HG03280 (cell line): ENCODE data around the gene LHFPL6.

Experiments used
- ATAC-seq: cut with Tn5 transposase; IDR thresholded peaks from one replicate; pipeline ENCODE4 v1.9.1; 2021; ENCODE audit warnings: mild to moderate bottlenecking, moderate library complexity; ENCODE audit not compliant: unreplicated experiment

LHFPL6 gene

DNA sequence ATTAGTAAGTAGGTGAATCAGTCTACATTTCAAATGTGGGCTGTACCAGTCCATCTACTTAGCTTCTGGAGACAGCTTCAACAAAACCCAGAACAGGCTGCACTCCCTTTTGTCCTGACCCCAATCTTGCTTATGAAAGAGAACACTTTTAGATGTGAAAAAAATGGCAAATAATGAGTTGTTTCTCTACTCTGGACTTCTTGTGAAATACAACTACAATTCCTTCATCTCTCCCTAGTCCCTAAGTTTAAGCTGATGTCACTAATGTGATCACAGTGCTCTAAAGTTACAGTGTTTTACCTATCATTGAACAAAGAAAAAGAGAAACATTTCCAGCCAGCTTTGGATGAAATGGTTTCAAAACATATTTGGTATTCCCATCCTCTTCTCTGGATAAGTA lies 183.9 kb downstream of the LHFPL6 start:
- ATAC-seq, result no peak

DNA sequence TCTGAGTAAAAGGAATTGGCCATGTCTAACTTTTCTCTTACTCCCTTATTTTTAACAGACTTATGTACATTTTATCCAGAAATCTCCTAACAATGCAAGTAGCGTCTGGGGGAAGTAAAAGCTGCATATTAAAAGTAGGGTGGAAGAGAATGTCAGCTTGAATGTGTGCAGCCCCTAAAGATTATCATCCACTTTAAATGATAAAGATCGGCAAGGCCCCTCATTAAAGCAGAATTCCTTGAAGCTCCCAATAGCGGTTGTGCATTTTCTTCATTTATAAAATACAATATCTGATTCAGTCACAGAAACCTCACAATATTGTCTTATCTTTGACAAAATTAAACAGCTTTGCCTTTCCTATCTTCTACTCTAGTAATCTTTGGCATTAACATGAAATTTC lies 184.6 kb downstream of the LHFPL6 start:
- ATAC-seq, result no peak

DNA sequence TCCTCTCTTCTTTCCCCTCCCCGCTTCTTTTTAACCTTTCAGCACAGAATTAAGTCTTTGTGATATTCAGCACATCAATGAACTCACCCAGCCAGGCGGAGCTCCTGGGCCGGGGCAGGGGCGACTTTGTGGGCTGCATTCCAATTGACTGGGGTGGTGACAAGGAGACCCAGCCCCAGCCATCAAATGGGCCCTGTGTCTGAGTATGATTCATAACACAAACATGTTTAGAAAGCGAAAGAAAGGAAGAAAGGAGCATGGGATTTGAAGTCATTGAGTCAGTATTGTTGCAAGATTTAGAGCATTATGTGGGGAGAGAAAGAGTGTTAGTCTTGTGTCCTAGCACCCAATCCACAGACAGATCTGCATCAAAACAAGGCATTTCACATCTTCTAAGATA lies 185.3 kb downstream of the LHFPL6 start:
- ATAC-seq, result no peak

DNA sequence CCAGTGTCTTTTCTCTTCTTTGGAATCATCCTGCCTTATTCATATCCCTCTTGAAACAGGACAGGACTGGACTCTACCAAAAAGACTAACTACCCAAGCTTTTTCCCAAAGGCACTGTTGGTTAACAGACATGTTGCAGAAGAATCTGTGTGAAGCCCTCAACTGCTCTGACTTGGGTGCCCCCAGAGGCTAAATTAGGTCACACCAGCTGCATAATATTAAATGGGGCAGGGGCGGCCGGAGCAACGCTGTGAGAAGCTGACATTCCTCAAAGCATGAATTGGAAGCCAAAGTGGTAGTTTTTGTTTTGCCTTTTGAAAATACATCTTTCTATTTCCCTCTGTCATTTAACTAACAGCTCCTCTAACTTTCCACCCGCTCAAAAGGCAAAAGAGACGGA lies 185.9 kb downstream of the LHFPL6 start:
- ATAC-seq, result no peak

DNA sequence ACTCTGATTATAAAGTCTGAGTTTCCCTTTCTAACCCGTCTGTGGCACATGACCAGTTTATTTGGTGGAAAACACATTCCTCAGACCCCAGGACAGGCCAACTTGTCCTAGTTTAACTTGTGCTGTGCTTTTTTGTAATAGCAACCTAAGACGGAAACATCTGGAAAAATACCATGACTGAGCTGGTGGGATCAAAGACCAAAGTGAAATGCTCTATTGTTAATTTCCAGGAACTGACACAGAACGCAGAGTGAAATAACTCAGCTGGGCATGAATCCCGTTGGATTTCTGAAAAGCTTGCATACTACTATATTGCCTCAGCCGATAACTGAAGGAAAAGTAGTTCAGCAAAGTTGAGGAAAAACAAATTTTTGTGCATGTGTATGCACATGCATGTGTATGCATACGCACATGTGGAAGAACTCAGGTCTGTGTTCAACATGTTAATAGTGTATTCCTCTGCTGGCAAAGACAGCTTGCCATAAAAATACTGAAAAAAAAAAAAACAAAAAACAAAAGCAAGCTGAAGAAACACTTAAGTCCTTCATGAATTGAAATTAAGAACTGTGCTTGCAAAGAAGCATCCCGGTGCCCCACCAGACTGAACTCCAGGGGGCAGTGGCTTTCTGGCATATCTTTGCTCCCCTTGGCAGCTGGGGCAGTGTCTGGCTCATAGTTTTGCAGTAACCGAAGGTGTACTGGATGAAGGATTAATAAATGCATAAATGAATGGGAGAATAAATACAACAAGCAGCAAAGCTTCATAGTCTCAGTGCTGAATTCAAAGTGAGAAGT lies 187.8 kb downstream of the LHFPL6 start:
- ATAC-seq, result no peak

DNA sequence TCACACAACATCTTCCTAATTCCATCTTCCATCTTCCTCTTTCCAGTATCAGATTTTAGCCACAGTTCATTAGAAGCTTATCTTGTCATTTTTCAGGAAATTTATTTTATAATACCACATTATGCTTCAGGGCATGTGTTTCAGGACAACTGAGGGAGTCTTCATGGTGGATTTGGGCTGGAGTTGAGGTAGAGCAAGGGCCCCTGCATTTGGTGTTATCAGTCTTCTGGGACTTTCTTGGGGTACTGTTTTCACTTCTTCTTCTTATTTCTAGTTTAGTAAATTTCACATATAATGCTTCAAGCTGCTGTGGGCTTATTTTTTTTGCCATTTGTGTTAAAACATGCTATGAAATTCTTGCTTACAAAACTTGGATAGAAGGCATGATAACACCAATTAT lies 188.7 kb downstream of the LHFPL6 start:
- no peak for ATAC-seq

DNA sequence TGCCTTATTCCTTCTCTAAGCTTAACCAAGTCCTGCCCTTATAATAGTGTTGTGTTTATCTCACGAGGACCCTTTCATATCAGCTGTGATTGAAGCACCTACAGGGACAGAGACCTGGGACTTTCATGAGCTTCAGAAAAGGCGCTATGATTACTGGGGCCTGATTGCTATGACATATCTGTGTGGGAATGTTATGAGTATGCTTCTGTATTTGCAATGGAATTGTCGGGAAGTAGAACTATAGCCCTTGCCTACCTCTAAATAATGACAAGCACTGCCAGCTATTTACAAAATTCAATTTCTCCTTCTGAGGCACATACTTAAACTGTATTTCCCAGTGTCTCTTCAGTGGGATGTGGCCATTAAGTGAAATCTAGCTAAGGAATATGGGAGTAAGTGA lies 191.5 kb downstream of the LHFPL6 start:
- ATAC-seq, result no peak

DNA sequence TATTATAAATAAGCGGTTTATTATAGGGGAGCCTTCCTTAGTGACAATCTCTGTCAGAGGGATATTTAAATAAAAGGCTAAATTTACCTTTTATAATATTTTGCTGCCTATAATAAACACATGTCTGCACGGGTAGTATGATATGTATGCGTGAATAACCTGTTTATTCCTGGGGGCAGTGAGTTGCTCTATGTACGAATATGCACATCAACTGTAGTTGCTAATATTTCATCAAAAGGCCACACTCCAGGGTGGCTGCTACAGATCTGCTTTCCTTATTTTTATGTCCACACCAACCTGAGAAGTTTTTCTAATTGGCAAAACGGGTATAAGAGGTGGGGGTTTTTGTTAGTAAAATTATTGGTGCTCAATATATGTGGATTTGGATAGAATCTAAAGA lies 192.0 kb downstream of the LHFPL6 start:
- no peak for ATAC-seq

DNA sequence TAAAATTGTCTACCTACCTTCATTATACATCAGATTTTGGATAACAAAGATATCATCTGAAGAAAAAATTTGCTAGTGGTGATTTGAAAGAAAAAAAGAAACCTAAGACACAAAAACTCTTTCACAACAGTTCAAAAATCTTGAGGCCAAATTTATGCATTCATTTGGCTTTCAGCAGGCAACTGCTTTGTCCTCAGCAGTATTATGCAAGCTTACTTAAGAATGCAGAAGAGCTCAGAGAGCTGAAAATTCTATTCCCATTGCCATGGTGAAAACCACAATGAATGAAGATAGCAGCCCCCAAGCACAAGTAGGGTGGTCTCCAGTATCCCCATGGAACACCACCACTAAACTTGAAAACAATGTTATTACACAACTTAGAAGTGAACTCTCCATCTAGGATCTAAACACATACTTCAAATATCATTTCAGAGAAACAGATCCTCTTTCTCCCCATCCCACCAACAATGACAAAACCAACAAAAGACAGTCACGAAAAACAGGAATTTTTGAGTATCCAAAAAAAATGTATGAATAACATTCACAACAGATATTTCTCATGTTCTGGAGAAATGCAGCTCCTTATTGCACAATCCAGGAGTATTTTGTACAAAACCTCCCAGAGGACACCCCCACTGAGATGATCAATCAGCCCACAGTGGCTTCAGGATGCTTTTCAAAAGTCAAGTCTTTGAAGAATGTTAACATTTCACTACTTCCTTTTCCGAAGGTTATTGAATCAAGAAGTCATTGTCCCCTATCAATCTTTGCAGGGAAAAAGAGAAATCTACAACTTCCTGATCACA lies 192.7 kb downstream of the LHFPL6 start:
- ATAC-seq, result no peak

DNA sequence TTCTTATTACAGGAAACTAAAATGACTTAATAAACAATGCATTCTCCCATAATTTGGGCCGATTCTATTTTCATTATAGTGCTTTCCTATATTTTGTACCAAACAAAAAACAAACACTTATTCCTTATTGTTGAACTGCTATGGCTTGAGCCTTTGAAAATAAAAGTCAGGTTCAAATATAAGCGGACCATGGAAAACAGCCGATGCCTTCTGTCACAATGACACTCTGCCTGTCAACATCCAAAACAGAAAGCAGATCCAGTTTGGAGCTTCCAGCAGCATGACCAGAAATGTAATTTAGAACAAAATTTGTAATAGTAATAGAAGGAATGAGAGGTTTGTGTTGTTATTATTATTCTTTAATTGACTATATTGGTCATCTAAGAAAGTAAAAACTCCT lies 194.5 kb downstream of the LHFPL6 start:
- ATAC-seq, result no peak

DNA sequence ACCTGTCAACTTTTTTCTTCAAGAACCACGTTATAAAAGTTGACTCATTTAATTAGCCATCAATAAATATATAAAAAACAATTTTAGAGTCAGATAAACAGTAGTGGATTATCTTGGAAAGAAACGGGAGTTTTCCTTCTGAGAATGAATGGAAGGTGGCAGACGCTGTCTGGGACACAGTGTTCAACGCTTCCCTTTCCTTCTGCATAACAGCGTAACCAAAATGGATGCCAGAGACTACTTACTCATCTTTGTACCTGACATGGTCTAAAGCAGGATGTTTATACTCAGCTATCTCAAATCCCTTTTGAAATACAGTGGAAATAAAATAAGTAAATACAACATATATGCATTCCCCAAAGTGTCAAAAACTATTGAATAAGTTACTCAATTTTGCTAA lies 195.2 kb downstream of the LHFPL6 start:
- no peak for ATAC-seq

DNA sequence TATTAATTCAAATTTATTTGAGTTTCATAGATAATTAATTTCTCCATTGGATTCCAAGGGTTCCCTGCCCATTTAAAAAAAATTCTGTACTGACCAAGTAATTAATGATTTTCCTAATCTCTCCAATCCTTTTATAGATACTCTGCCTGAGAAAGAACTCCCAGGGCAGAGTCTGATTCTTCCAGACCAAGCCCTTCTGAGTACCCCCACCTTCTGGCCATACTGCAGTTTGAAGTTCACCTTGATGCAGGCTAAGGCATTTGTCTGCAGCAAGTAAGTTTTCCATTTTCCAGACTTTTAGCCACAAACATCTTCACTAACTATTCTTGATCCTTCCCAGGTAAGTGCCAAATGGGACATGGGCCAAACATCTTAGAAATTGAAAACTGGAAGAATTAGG lies 195.9 kb downstream of the LHFPL6 start:
- no peak for ATAC-seq

DNA sequence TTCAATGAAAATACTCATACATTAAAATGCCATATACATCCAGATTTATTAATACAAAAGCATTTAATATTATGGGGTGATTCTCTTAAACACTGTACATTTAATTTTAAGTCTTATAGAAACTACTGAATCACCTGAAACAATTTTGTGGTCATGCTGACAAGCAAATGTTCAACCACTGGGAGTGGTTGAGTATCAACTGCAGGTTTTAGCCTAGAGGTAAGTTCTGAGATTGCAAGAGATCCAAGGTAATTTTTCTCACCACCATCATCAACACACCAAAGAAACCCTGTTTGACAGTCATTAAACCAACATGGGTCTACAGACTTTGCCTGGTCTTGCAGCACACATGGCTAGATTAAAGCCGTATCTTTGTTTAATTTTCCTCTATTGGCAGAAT lies 196.3 kb downstream of the LHFPL6 start:
- ATAC-seq, result peak; percentile 52

DNA sequence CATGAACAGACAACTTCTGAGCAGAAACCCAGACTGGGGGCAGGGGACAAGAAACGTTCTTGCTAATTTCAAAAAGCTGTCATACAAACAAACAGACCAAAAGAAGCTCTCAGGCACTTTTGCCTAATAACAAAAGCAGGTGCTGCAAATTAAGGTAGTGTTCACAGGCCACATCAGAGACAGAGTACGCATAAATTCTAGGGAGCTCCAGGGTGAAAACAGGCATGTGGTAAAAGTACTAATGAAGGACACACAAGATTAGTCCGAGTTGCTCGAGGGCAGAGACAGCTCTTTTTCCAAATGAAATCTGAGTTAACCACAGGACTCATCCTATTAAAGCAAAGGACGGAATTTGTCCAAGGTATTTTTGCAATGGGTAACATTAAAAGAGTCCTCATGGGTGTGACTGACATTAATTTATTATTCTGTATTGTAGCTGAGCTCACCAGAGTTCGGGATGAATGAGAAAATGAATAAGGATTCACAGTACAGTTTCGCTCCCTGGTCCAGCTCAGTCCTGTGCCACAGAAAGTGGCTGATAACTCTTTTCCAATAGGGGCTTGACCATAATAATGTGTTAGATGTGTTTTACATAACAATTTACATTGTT lies 197.3 kb downstream of the LHFPL6 start:
- ATAC-seq, result no peak

DNA sequence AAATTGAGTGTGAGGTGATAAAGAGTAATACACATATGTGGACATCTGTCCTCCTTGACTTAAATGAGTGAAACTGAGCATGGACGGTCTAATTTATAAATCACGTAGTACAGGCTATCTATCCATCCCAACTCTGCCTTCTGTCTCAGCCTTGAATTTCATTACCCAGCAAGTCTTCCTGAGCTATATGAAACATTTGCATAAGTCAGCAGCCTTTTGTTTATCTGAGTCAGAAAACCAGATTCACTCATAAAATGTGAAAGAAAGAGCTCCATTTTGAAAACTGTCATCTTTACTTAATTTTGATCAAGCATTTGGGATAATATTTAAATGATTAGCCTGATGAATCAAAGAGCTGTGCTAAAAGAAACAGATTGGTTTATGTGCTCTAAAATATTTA lies 197.9 kb downstream of the LHFPL6 start:
- ATAC-seq, result no peak

DNA sequence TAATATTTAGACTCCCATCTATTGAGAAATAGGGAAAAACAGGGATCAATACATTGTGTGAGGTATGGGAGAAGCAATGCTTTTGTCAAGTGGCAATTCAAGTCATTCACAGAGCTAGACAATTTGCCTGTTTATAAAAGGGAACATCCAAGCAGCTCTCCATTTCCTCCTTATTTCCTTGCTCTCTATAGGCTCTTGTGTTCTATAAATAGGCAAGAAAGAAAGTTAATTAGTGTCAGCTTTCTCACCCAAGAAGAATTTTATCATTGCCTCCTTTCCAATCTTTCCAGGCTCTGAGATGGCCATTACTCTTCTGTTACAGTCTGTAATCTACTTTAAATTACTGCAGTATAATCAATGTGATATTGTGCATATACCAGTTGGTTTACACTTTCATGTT lies 199.9 kb downstream of the LHFPL6 start:
- ATAC-seq, result no peak

DNA sequence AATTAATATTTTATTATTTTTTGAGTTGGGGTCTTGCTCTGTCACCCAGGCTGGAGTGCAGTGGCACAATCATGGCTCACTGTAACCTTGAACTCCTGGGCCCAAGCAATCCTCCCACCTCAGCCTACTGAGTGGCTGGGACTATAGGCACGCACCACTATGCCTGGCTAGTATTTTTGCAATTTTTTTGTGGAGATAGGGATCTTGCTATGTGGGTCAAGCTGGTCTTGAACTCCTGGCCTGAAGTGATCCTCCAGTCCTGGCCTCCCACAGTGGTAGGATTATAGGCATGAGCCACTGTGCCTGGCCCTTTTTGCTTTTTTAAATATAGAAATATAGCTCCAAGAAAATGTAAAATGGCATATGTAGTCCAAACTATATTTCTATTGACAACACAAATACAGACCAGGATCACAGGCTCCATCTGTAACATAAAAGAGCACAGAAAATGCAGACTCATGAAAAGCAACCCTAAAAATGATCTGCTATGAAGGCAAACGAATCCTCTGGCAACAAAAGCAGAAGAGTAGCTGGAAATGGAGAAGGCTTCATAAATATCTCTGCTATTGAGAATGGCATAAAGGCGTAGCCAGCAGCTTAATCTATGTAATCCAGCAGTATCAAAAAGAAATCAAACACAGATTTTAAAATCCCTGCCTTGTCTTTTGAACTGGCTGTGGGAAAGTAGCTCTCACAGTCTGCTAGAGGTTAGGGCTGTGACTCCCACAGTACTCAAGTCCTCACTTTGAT lies 200.6 kb downstream of the LHFPL6 start:
- no peak for ATAC-seq

DNA sequence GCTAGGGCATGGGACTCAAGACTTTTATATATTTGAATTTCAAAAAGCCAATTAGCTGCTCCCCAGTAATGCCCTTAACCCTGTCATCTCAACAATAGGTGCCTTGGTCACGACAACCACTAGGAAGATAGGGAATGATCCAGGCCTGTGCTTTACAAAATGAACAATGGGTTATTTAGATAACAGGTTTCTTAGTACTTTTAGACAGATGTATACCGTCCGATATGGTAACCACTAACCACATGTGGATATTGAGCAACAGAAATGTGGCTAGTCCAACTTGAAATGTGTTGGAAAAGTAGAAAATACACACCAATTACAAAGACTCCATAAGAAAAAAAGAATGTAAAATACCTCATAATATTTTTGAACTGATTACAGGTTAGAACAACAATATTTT lies 201.2 kb downstream of the LHFPL6 start:
- no peak for ATAC-seq

DNA sequence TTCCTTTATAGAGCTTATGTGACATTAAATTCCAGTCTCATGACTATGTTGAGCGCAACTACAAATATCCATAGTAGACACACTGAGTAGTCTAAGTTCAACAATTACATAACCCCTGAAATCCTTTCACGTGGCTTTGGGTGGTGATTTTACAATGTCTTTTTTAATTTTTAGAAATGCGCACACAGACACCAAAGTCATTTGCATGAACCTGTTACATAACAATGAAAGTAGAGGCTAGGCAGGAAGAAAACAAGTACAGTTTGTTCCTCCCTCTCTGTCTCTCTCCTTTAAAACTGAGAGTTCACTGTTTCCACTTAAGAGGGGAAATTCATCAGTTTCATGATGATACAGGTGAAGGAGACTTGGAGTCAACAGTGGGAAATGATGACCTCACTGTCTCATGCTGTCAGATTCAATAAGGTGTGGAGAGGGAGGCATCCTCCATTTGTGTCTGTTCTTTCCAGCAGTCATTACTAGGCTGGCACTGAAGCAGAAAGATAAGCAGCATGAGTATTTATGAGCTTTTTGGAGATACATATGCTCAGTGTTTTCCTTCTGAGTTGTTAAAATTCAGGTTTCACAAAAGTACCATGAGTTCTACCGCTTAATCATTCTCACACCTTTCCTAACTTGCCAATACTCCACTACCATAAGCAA lies 201.8 kb downstream of the LHFPL6 start:
- ATAC-seq, result no peak

DNA sequence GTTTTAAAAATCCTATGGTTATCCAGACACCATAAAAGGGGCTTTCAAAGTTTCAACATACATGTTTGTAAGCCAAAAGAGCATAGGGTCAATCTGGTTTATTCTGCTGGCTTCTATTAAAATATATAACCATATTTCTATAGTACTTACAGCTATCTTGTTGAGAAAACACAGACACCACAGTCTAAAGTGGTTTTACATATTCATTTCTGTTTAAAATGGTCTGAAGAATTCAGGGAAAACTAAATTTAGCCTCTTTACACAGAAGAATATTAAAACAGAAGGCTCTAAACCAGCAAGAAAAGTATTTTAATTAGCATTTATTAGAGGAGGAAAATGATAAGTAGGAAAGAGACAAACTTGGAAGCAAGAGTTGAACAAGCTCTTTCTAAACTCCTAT lies 203.9 kb downstream of the LHFPL6 start:
- ATAC-seq, result no peak

DNA sequence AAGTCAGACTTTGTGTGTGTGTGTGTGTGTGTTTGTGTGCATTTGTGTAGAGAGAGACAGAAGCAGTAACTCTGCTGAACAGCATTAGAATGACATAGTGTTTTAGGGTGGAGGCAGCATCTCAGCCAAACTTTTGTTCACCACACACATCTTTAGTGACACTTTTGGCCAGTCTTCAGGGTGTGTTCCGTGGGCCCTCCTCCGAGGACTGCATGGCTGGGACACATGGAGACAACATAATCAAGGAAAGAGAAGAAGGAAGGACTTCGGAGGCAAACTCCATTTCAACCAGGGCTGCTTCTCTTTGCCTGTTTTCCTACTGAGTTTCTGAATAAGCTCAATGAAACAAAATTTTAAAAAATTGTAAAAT lies 205.1 kb downstream of the LHFPL6 start:
- ATAC-seq, result no peak
